ENCODE results near the gene HTRA1.
A peak's percentile ranks its signal among the peaks of the same experiment; 100 is the strongest.

DNA sequence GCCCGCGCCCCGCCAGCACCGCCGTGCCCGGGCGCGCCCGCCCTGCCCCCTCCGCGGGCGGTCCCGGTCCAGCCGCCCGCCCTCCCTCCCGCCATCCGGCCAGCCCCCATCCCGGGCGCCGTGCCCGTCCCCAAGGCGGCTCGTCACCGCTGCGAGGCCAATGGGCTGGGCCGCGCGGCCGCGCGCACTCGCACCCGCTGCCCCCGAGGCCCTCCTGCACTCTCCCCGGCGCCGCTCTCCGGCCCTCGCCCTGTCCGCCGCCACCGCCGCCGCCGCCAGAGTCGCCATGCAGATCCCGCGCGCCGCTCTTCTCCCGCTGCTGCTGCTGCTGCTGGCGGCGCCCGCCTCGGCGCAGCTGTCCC, at the start of gene HTRA1:
- TF ChIP-seq, protein P1, sequence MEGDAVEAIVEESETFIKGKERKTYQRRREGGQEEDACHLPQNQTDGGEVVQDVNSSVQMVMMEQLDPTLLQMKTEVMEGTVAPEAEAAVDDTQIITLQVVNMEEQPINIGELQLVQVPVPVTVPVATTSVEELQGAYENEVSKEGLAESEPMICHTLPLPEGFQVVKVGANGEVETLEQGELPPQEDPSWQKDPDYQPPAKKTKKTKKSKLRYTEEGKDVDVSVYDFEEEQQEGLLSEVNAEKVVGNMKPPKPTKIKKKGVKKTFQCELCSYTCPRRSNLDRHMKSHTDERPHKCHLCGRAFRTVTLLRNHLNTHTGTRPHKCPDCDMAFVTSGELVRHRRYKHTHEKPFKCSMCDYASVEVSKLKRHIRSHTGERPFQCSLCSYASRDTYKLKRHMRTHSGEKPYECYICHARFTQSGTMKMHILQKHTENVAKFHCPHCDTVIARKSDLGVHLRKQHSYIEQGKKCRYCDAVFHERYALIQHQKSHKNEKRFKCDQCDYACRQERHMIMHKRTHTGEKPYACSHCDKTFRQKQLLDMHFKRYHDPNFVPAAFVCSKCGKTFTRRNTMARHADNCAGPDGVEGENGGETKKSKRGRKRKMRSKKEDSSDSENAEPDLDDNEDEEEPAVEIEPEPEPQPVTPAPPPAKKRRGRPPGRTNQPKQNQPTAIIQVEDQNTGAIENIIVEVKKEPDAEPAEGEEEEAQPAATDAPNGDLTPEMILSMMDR (IDR thresholded peaks at IDR 0.05), result no peak
- TF ChIP-seq POLR2A (IDR thresholded peaks at IDR 0.05), result peak in 1 of 2 donors; percentile 61
